Measurements from ENCODE around the gene CAPN7.

CAPN7 gene

DNA sequence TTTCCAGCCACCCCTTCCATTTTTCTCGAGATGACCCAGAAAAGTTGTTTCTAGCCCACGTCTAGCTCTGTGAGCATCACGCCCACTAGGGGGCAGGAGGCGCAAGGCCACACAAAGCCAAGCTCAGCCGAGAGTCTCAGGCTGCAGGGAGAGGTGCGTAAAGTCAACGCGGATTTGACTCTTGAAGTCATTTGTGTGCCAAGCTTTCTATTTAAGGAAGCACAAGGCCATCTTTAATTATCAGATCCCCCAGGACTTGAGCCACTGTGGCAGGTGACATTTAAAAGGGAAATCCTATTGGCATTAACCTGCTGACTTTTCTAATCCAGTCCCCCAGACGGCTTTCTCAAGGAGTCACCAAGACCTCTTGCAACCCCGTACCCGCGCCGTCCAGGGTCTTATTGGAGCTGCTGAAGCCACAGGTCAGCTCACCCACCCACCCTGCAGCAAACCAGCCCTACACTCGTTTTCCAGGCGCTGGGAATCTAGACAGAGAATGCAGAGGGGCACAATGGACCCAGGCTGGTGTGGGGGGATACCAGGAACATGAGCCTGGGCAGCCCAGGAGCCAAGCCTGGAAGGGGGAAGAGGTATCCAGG is 62.1 kb downstream of the CAPN7 start:
- Histone ChIP-seq H2AFZ (ENCODE audit: low read length) (peak overlapping the region; percentile 70), H3K27me3 (ENCODE audit: control insufficient read depth in 3 of 3, insufficient read depth in 3 of 3, low read depth in 1 of 3, low read length in 3 of 3) (no peaks in the 10 kb centered on the region), H2BK120ac (ENCODE audit: low read depth, low read length) (no peak overlapping the region), H3K4me2 (ENCODE audit: insufficient read depth, low read length, poor library complexity, severe bottlenecking) (no peak overlapping the region), H3K9me3 (replicated peaks in 1 of 2; ENCODE audit: control insufficient read depth in 2 of 2, insufficient read depth in 1 of 2, low read depth in 1 of 2, low read length in 2 of 2) (no peaks in the 10 kb centered on the region), H3K36me3 (replicated peaks in 1 of 2; ENCODE audit: control insufficient read depth in 2 of 2, insufficient read depth in 2 of 2, low read length in 2 of 2) (no peaks in the 10 kb centered on the region), H2AK5ac (ENCODE audit: low read depth, low read length) (no peak overlapping the region), H3K18ac (ENCODE audit: low read length) (no peak overlapping the region), H3K23ac (ENCODE audit: low read depth, low read length, poor library complexity) (no peak overlapping the region), H2BK15ac (ENCODE audit: low read length) (no peak overlapping the region), H3K27ac (replicated peaks; ENCODE audit: low read length) (no peak overlapping the region), H3K9ac (ENCODE audit: low read depth, low read length, poor library complexity) (no peak overlapping the region), H2BK5ac (ENCODE audit: low read length) (no peak overlapping the region), H4K91ac (ENCODE audit: low read depth, low read length, poor library complexity) (no peak overlapping the region), H3K4me1 (ENCODE audit: control insufficient read depth in 2 of 2, insufficient read depth in 1 of 2, low read depth in 1 of 2, low read length in 2 of 2) (no peaks in the 10 kb centered on the region), H3K79me1 (ENCODE audit: low read depth, low read length) (no peaks in the 10 kb centered on the region), H4K8ac (ENCODE audit: low read depth, low read length) (no peak overlapping the region), H3K4ac (ENCODE audit: low read length) (no peak overlapping the region), H3K4me3 (ENCODE audit: low read length in 2 of 2) (no peak overlapping the region), H2BK12ac (ENCODE audit: low read length) (no peak overlapping the region), H3K14ac (ENCODE audit: low read length) (no peak overlapping the region)
- peak; percentile 67 for DNase-seq (ENCODE audit: low spot score)
- WGBS, 2 donors (ENCODE audit: extremely low coverage in 2 of 2, insufficient read length in 2 of 2, insufficient replicate concordance in 1 of 2): no CpG with 5 or more reads among the region's 15 CpGs

DNA sequence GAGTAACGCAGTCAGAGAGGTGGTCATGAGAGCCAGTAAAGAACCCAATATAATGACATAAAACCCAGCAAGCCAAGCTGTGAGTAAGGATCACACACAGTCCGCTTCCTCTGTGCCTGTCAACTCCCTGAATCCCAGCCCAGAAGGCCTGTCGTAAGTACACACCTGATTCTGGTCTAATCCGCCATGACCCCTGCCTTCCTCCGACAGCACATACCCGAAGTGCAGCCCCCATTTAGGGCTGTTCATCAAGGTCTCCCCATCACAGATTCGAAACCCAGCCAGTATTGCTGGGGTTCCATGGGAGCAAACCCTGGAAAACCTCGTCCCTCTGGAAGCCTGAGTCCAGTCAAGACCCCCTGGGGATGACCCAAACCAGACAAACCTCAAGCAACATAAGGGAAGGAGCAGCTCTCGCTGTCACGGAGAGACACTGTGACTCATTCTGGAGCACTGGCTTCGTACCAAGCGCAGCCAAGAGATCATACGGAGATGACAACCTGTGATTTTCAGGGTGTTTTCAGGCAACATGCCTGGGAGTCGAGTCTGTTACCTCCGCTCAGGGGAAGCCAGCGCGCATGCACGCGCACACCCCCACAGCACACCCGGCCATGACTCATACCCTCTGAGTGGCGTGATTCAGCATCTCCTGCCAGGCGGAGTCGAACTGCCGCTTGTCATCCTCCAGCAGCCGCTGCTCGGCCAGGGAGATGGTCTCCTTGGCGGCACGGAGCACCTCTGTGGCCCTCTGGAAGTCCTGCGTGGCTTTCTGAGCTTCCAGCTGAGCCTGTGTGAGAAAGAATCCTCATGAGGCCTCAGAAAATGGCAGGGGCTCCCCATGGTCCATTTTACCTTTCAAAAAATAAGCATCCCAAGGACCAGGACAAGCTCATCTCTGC is 63.3 kb downstream of the CAPN7 start:
- H3K9me3 ChIP-seq (replicated peaks in 1 of 2; ENCODE audit: control insufficient read depth in 2 of 2, insufficient read depth in 1 of 2, low read depth in 1 of 2, low read length in 2 of 2): no peaks in the 10 kb centered on the region
- H3K23ac ChIP-seq (ENCODE audit: low read depth, low read length, poor library complexity): peak overlapping the region; percentile 66
- H3K4me1 ChIP-seq (ENCODE audit: control insufficient read depth in 2 of 2, insufficient read depth in 1 of 2, low read depth in 1 of 2, low read length in 2 of 2): no peaks in the 10 kb centered on the region
- no peaks in the 10 kb centered on the region for H3K79me1 ChIP-seq (ENCODE audit: low read depth, low read length)
- no peak overlapping the region for H2BK15ac ChIP-seq (ENCODE audit: low read length)
- H4K8ac ChIP-seq (ENCODE audit: low read depth, low read length): no peak overlapping the region
- H2BK5ac ChIP-seq (ENCODE audit: low read length): no peak overlapping the region
- no peaks in the 10 kb centered on the region for H3K27me3 ChIP-seq (ENCODE audit: control insufficient read depth in 3 of 3, insufficient read depth in 3 of 3, low read depth in 1 of 3, low read length in 3 of 3)
- H3K4ac ChIP-seq (ENCODE audit: low read length): no peak overlapping the region
- no peak overlapping the region for H3K14ac ChIP-seq (ENCODE audit: low read length)
- H3K36me3 ChIP-seq (replicated peaks in 1 of 2; ENCODE audit: control insufficient read depth in 2 of 2, insufficient read depth in 2 of 2, low read length in 2 of 2): no peaks in the 10 kb centered on the region
- no peak overlapping the region for H2AK5ac ChIP-seq (ENCODE audit: low read depth, low read length)
- H3K4me3 ChIP-seq (ENCODE audit: low read length in 2 of 2): no peak overlapping the region
- H2BK12ac ChIP-seq (ENCODE audit: low read length): no peak overlapping the region
- peak overlapping the region; percentile 17 for H3K9ac ChIP-seq (ENCODE audit: low read depth, low read length, poor library complexity)
- no peak overlapping the region for H4K91ac ChIP-seq (ENCODE audit: low read depth, low read length, poor library complexity)
- no CpG with 5 or more reads among the region's 29 CpGs for WGBS, 2 donors (ENCODE audit: extremely low coverage in 2 of 2, insufficient read length in 2 of 2, insufficient replicate concordance in 1 of 2)
- H2BK120ac ChIP-seq (ENCODE audit: low read depth, low read length): no peak overlapping the region
- H3K4me2 ChIP-seq (ENCODE audit: insufficient read depth, low read length, poor library complexity, severe bottlenecking): no peak overlapping the region
- no peak for DNase-seq (ENCODE audit: low spot score)
- H2AFZ ChIP-seq (ENCODE audit: low read length): no peak overlapping the region
- H3K18ac ChIP-seq (ENCODE audit: low read length): no peak overlapping the region
- no peak overlapping the region for H3K27ac ChIP-seq (replicated peaks; ENCODE audit: low read length)

DNA sequence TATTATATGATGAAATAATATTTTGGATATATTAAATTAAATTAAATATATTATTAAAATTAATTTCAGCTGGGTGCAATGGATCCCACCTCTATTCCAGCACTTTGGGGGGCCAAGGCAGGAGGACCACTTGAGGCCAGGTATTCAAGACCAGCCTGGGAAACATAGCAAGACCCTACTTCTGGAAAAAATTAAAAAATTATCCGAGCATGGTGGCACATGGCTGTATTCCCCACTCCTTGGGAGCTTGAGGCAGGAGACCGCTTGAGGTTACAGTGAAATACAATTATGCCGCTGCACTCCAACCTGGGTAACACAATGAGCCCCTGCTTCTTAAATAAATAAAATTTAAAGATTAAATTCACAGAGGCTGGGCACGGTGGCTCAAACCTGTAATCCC is 65.0 kb downstream of the CAPN7 start:
- Histone ChIP-seq H3K4ac (ENCODE audit: low read length) (no peak overlapping the region), H3K27me3 (ENCODE audit: control insufficient read depth in 3 of 3, insufficient read depth in 3 of 3, low read depth in 1 of 3, low read length in 3 of 3) (no peaks in the 10 kb centered on the region), H3K9ac (ENCODE audit: low read depth, low read length, poor library complexity) (no peak overlapping the region), H3K4me2 (ENCODE audit: insufficient read depth, low read length, poor library complexity, severe bottlenecking) (no peak overlapping the region), H3K9me3 (replicated peaks in 1 of 2; ENCODE audit: control insufficient read depth in 2 of 2, insufficient read depth in 1 of 2, low read depth in 1 of 2, low read length in 2 of 2) (no peaks in the 10 kb centered on the region), H3K4me3 (ENCODE audit: low read length in 2 of 2) (no peak overlapping the region), H4K8ac (ENCODE audit: low read depth, low read length) (no peak overlapping the region), H3K27ac (replicated peaks; ENCODE audit: low read length) (no peak overlapping the region), H3K18ac (ENCODE audit: low read length) (no peak overlapping the region), H2BK12ac (ENCODE audit: low read length) (no peak overlapping the region), H2AFZ (ENCODE audit: low read length) (no peak overlapping the region), H3K14ac (ENCODE audit: low read length) (no peak overlapping the region), H3K36me3 (replicated peaks in 1 of 2; ENCODE audit: control insufficient read depth in 2 of 2, insufficient read depth in 2 of 2, low read length in 2 of 2) (no peaks in the 10 kb centered on the region), H3K79me1 (ENCODE audit: low read depth, low read length) (no peaks in the 10 kb centered on the region), H2AK5ac (ENCODE audit: low read depth, low read length) (no peak overlapping the region), H4K91ac (ENCODE audit: low read depth, low read length, poor library complexity) (no peak overlapping the region), H2BK120ac (ENCODE audit: low read depth, low read length) (no peak overlapping the region), H2BK5ac (ENCODE audit: low read length) (no peak overlapping the region), H3K23ac (ENCODE audit: low read depth, low read length, poor library complexity) (no peak overlapping the region), H2BK15ac (ENCODE audit: low read length) (no peak overlapping the region), H3K4me1 (ENCODE audit: control insufficient read depth in 2 of 2, insufficient read depth in 1 of 2, low read depth in 1 of 2, low read length in 2 of 2) (no peaks in the 10 kb centered on the region)
- no peak for DNase-seq (ENCODE audit: low spot score)
- WGBS, 2 donors (ENCODE audit: extremely low coverage in 2 of 2, insufficient read length in 2 of 2, insufficient replicate concordance in 1 of 2): no CpG with 5 or more reads among the region's 4 CpGs

DNA sequence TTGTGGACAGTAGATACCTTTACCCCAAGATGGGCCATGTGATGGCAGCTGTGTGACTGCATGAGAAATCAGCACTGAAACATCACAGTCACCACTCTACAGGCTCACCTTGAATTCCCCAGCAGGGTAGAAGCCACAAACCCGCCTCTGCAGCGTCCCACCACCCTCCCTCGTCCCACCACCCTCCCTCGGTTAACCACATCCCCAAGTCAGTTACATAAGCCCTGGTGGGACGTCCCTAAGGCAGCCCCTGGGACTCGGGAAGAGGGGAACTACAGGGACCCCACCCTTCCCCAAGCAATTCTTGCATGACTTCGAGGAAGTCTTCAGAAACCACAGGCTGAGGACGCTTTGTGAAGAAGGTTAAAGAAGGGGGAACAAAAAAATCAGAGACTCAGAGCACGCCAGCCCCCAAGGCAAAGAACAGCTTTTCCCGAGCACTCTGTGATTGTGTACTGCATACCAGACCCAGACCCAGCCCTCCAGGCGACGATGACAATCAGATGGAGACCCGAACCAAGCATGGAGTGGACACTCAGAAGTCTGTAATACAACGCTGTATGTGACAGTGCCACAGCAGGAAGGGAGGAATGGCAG is 65.8 kb downstream of the CAPN7 start:
- no peaks in the 10 kb centered on the region for H3K9me3 ChIP-seq (replicated peaks in 1 of 2; ENCODE audit: control insufficient read depth in 2 of 2, insufficient read depth in 1 of 2, low read depth in 1 of 2, low read length in 2 of 2)
- no peak overlapping the region for H3K9ac ChIP-seq (ENCODE audit: low read depth, low read length, poor library complexity)
- no peak overlapping the region for H3K4me2 ChIP-seq (ENCODE audit: insufficient read depth, low read length, poor library complexity, severe bottlenecking)
- H3K4me3 ChIP-seq (ENCODE audit: low read length in 2 of 2): no peak overlapping the region
- no peak overlapping the region for H3K27ac ChIP-seq (replicated peaks; ENCODE audit: low read length)
- H3K4me1 ChIP-seq (ENCODE audit: control insufficient read depth in 2 of 2, insufficient read depth in 1 of 2, low read depth in 1 of 2, low read length in 2 of 2): no peaks in the 10 kb centered on the region
- H3K4ac ChIP-seq (ENCODE audit: low read length): no peak overlapping the region
- H3K27me3 ChIP-seq (ENCODE audit: control insufficient read depth in 3 of 3, insufficient read depth in 3 of 3, low read depth in 1 of 3, low read length in 3 of 3): no peaks in the 10 kb centered on the region
- H2AFZ ChIP-seq (ENCODE audit: low read length): no peak overlapping the region
- no peak overlapping the region for H3K14ac ChIP-seq (ENCODE audit: low read length)
- H4K91ac ChIP-seq (ENCODE audit: low read depth, low read length, poor library complexity): no peak overlapping the region
- H2BK5ac ChIP-seq (ENCODE audit: low read length): no peak overlapping the region
- no peaks in the 10 kb centered on the region for H3K79me1 ChIP-seq (ENCODE audit: low read depth, low read length)
- no peak overlapping the region for H3K23ac ChIP-seq (ENCODE audit: low read depth, low read length, poor library complexity)
- no peak overlapping the region for H4K8ac ChIP-seq (ENCODE audit: low read depth, low read length)
- no peak overlapping the region for H3K18ac ChIP-seq (ENCODE audit: low read length)
- H3K36me3 ChIP-seq (replicated peaks in 1 of 2; ENCODE audit: control insufficient read depth in 2 of 2, insufficient read depth in 2 of 2, low read length in 2 of 2): no peaks in the 10 kb centered on the region
- no peak overlapping the region for H2BK12ac ChIP-seq (ENCODE audit: low read length)
- H2AK5ac ChIP-seq (ENCODE audit: low read depth, low read length): no peak overlapping the region
- no CpG with 5 or more reads among the region's 14 CpGs for WGBS, 2 donors (ENCODE audit: extremely low coverage in 2 of 2, insufficient read length in 2 of 2, insufficient replicate concordance in 1 of 2)
- DNase-seq (ENCODE audit: low spot score): no peak
- H2BK120ac ChIP-seq (ENCODE audit: low read depth, low read length): no peak overlapping the region
- H2BK15ac ChIP-seq (ENCODE audit: low read length): no peak overlapping the region

All from neuronal stem cell (in vitro differentiated cells).